ENCODE measurements around the gene MAML2.
"Not testable (repeated sequence)": the region's sequence is repeated elsewhere in the genome, so short reads cannot be mapped to it uniquely, and the experiment has no call there.

The MAML2 gene

DNA sequence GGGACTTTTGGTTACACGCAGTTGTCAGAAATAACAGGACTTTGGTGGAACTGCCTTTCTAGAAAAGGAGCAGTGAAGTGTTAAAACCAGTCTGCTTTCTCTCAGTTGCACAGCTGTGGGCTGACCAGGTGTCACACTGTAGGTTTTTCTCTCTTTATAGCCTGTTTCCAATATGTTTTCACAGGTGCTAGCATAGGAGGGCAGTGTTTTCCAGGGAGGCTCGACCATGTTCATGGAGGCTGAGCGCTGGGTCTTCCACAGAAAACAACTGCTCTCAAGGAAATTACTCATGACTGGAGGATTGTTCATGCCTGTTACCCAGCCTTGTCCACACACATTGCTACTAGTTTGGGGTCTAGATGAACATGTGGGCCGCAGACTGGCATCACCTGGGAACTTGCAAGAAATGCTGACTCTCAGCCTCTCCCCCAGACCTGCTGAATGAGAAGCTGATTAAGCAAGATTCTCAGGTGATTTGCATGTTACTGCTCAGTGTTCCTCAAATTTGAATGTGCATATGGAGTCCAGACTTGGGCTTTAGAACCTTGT lies 157.7 kb downstream of the MAML2 start:
- DNase-seq (ENCODE audit: low spot score): peak; percentile 24

DNA sequence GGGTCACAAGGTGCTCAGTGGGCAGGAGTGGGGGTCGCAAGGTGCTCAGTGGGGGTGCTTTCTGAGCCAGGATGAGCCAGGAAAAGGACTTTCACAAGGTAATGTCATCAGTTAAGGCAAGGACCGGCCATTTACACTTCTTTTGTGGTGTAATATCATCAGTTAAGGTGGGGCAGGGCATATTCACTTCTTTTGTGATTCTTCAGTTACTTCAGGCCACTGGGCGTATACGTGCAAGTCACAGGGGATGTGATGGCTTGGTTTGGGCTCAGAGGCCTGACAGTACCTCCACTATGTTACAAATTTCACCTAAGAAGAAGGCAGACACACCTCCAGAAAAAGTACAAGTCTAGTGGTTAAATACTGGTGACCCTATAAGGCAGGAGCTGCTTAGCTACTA lies 162.1 kb downstream of the MAML2 start:
- not testable (repeated sequence) for DNase-seq (ENCODE audit: low spot score)

DNA sequence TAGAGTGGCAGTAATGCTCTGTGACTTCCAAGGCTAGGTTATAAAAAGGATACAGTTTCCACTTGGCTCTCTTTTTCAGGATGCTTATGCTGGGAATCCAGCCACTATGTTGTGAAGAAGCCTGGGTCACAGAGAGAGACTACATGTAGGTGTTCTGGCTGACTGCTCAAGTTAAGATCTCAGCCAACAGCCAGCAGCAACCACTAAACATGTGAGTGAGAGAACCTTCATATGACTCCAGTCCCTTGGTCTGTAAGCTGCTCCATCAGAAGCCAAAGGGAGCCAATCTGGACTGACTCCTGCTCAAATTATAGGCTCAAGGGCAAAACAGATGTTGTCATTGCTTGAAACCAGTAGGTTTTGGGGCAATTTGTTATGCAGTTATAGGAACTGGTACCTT lies 162.7 kb downstream of the MAML2 start:
- DNase-seq (ENCODE audit: low spot score): no peak

DNA sequence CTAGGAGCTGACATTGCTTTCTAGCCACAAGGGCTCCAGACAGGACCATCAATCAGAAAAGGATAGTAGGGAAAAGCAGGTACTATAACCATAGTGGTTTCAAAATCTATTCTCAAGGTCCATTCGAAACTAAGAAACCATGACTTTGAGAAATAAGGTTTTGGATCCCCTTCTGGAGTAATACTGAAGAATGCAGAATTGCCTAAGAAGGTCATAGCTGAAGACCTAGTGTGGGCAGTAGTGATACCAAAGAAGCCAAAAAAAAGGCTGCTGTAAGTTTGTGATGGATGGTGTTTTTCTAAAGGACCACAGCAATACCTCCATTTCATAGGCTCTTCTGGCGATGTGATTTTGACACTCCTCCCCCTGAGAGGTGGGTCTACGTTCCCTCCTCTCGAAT lies 163.1 kb downstream of the MAML2 start:
- no peak for DNase-seq (ENCODE audit: low spot score)

DNA sequence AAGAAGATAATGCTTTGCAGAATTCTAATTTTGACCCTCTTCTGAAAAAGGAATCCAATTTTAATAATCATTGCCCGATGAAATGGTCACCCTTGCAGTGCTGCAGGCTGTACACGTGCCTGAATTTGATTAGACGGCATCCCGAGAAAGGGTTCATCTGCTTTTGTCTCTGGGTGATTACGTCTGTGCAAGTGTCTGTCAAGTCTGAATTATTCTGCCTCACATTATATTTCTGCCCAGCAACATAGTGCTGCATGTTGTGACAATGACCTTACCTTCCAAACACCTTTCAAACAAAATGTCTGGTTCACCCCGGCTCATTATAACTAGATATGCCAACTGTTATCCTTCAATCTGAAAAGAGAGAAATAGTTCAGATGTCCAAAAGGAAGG lies 164.1 kb downstream of the MAML2 start:
- no peak for DNase-seq (ENCODE audit: low spot score)

DNA sequence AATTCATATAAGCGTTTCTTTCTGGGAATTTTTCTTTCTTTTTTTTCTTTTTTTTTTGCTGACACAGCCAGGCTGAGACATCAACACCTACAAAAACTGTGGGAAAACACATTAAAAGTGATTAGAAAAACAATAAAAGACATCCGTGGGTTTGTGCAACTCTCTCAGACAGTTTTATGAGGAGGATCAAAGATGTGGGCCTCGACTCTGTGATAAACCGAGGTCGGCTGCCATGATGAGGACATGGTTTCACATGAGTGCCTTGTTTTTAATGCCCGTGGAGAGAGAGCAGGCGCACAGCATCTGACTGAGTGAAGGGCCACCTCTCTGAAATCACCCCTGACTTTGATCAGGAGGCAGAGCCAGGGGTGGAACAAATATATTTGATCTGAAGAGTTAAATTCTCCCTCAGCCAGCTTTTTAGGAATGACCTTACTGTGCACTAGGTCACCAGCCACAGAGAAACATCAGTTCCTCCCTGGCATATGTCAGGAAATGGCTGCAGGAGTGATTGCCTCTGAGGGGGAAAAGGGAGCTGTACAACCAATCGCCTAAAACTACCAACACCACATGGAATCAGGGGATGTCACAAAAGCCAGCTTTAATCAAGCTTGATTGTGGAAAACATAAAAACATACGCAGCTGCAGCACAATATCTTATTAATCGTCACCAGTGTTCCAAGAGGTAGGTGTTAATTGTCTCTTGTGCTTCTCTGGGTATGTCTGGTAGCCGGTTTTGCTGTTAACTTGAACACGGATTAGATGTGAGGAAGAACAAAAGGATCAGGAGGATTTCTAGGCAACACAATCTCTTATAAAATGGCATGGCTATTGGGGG lies 164.7 kb downstream of the MAML2 start:
- no peak for DNase-seq (ENCODE audit: low spot score)

DNA sequence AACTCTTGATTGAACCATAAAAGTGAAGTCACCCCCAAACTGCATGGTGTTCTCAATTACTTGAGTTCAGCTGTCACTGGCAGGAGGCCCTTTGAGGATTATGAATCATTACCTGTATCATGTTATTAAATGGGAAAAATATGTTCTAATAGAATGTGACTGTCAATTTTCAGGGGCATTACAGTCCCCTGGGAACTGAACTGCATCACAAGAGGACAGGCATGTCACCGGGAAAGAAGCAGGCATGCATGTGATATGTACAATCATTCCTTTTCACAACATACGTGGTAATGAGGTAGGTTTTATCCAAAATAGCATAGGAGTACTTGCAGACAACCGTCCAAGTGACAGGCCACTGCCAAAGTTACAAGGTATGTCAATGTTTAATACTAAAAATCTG lies 165.8 kb downstream of the MAML2 start:
- DNase-seq (ENCODE audit: low spot score): no peak

DNA sequence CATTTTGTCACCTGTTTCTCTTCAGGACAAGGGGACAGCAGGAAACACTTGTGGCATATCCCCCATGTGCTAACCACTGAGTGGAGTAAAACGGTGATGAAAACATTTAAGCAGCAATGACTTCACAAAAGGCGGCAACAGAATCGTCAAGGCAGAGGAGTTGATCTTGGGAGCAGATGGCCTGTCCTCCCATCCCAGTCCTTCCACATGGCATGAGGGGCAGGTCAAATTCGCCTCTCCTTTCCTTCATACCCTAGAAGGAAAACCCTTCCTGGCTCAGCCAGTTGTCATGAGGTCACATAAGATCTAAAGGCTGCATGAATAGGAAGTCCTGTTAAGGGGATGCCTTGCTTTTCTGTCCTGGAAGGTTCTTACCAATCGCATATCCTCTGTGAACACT lies 169.1 kb downstream of the MAML2 start:
- no peak for DNase-seq (ENCODE audit: low spot score)

DNA sequence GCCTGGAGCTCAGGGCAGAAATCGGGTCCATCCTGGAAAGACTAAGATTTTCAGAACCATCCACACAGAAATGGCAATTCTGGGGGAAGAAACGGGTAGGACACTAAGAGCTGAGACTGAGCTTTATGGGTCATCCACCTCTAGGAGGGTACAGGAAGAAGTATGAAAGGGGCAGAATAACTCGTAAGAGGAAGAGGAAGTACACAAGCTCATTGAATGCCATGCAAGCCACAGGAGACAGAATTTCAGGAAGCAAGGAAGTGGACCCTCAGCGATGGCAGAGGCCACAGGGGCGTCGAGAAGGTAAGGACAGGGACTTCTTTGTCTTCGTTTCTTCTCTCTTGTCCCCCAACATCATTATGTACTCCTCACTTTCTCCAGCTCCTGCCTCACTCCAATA lies 169.6 kb downstream of the MAML2 start:
- DNase-seq (ENCODE audit: low spot score): no peak

DNA sequence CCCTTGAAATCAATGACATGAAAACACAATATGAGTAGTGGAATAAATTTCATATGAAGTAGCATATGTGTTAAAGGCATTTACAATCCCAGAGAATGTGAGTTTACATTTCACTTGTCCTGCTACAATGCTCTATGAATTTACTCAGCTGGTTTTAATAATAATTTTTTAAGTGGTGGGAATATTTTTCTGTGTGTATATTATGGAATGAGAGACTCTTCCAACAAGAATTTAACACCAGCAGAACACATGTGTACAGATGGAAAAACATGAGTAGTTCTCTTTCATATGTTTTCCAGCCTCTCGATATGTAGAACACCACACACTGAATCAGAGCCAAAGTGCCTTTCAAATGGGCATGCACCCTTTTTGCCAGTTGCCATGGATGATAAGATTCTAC lies 170.4 kb downstream of the MAML2 start:
- DNase-seq (ENCODE audit: low spot score): no peak

DNA sequence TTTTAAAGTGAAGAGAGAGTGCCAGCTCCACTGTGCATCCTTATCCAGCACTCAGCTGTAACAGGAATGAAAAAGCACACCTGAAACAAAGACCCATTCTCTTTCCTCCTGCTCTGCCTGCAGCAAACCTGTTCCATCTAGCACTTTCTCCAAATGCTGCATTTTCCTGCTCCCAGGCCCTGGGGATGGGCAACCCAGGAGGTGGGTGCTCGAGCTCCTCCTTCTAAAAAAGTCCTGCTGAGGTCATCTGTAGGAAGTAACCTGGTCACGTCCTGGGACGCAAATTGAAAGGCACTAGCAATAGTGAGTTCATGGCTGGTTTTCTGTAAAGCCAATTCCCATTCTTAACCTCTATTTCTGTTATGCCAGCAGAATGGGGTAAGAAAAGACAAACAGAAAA lies 173.7 kb downstream of the MAML2 start:
- no peak for DNase-seq (ENCODE audit: low spot score)

DNA sequence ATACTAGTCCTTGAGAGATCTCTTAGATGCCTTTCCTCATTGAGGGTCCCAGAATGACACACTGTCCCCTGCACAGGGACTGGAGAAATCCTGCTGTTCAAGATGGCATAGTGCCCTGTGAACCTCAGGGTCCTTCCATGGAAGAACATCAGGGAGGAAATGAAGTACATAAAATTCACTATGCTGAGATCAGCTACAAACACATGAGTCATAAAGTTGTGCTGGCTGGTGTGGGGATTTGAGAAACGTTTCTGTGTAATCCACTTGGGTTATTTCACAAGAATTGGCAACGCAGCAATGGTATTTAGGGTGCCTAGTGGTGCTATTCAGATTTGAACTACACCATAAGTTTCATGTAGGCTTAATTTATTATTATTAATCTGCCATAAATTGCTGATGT lies 174.4 kb downstream of the MAML2 start:
- no peak for DNase-seq (ENCODE audit: low spot score)

DNA sequence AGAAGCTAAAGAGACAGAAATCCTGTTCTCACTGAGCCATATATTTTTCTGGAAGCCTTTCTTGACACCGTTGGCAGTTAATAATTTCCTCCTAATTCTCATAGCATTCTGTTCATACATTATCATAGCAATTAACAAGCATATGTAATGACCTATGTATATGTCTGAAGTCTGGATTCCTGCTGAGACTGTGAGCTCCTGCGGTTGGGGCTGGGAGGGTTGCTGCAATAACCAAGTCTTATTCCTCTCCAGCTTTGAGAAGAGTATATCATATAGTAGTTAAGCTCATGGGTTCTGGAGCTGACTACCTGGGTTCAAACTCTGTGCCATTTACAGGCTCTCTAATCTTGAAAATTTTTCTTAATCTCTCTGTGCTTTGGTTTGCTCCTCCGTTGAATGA lies 175.2 kb downstream of the MAML2 start:
- DNase-seq (ENCODE audit: low spot score): no peak

DNA sequence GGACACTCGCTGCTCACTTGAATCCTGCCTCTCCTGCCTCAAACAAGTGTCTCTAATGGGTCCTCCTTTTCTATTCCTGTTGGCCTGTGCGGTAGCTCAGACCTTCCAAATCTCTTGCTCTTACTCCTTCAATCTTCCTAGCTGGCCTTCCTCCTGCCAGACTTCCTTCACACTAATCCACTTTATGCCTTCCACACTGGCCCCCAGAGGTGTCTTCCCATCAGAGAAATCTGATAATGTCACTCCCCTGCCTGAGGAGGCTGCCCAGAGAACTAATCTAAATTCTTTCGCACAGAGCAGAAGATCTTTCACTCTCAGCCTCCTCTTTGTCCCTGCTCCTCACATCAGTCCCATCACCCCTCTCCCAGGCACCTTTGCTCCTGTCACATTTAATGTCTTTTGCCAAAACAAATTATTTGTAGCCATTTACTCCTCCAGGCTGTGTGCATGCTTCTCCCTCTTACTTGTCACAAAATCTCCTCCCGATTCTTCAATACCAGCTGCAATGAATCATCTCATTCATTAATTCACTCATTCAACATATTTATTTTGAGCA lies 175.7 kb downstream of the MAML2 start:
- no peak for DNase-seq (ENCODE audit: low spot score)

DNA sequence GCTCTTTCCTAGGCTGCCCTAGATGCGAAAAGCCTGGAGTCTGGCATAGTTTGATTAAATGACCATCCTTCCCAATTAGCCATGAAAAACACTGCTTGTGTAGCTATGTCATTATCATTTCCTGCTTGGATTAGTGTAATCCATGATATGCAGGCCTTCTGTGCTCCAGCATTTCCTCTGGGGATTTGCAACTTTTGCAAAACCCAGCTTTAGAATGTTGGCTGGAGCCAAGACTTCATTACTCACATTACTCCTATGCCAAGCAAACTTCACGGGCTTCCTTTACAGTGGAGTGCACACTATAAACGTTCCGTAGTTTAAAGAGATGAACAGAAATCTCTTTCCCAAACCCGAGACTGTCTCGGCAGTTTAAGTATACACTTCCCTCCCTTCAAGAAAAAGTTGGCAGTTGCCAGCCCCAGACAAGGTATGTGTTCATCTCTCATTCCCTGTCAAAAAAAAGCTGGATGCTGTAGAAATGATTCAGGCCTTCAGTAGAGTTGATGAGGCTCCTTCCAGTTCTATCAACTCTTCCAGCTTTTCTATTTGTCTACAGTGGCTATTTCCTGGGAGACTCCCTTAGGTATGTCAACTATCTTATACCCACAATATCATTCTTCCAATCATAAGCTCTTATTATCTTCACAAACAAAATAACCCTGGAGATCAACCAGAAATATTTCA lies 180.0 kb downstream of the MAML2 start:
- no peak for DNase-seq (ENCODE audit: low spot score)

DNA sequence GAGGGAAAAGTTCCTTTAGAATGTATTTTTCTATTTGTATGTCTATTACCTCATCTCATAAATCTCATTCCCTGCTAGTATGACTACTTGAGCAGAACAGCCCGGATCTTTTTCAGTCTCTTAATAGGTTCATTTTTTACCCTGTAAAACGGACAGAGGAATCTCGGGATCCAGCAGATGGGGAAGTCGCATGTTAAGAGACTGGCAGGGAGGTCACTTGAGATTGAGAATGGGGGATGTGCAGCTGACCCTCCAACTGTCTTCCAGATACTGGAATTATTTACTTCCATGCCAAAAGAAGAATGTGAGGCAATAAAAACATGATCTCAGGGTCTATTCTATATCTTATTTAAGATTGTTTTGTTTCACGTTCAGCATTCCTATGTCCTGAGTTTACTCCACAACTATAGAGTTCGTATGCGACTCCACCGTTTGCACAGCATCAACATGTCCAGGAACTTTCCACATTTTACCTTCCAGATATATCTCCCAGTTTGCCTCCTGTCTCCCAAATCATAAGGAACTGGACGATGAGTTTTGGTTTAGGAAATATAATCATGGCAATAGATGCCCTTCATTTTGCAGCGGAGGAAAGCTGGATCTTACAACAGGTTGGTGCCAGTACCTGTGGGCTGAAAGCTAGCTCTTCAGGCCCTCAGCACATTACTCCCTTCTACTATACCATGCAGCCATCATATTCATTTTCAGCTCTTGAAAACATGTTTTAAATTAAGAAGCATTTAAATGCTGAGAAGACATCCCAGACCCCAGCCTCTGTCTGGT lies 181.5 kb downstream of the MAML2 start:
- no peak for DNase-seq (ENCODE audit: low spot score)

DNA sequence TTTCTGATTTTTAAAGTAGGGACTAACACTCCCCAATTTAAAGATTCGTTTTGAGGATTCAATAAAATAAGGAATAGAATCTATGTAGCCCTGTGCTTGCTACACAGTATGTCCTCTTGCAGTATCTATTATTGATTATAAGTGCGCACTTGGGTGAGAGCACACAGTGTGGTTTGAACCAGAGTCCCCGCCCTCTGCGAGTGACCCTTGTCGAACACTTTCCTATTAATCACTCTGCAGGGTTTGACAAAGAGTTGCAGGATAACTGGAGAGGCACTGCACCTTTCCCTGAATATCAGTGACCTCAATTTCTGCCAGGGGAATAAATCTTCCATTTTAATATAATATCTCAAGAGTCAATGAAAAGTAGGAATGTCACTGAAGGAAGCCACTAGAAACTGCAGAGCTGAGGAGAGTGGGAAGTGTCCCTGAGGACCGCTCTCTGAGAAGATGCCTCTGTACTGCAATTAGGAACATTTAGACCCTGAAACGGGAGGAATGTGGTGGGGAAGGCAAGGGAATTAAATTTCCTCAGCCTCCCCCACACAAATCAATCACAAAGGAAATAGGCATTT lies 182.2 kb downstream of the MAML2 start:
- no peak for DNase-seq (ENCODE audit: low spot score)

DNA sequence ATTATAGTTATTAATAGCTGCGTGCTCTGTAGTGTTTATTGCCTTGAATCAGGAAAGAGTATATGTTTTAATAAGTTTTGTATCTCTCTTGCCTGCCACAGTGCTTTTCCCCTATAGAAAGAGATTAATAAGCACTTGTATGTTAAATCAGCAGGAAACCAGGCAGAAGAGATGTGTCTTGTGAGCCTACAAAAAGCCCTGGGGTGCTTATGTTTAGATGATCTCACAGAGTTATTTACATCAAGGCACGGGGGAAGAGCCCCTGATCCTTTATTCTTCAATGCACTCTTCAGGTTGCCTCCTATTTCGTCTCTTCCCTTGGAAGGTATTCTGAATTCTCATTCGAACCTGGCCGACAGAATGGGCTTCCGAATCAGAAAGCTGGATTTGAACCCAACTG lies 183.0 kb downstream of the MAML2 start:
- no peak for DNase-seq (ENCODE audit: low spot score)

DNA sequence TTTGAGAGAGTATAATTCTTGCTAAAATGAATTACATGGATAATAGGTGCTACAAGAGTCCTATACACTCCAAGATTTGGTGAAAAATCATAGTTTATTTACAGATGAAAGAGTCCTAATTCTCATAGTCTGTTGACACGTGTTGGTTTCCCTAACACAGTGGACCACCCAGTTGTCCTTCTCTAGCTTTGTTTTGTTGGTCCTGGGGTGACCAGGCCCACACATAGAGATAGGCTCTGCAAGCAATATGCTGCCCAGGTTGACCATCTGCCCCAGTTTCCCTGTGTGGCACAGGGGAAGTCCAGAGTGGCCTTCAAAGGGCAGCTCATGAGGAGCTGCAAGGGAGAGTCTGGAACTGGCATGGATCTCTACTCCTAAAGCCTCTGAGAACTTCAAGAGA lies 184.9 kb downstream of the MAML2 start:
- no peak for DNase-seq (ENCODE audit: low spot score)

DNA sequence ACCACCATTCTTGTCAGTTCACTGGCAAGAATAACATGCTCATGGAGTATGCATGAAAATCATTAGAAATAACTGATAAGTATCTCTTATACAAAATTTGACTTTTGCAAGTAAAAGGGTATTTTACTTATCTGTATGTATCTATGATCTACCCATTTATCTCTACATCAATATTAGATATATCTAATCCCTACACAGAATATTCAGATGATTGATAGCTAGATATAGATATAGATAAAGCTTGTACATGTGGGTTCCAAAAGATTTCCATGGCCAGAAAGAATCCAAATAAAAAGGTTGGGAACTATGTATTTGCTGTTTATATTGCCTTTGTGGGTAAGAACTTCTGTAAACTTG lies 185.5 kb downstream of the MAML2 start:
- DNase-seq (ENCODE audit: low spot score): no peak

DNA sequence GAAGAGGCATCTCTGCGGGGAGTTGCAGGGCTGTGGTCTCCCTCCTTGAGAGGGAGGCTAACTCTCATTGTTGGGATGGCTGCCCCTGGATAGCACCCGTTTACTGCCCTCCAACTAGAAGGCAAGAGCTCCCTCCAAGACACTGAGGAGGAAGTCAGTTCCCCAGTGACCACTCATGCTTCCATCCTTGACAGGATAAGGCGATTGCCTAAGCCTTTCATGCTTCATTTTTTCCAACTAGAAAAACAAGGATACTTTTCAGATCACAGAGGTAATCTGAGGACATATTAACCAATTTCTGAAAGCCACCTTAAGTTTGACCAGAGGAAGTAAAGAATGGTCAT lies 186.6 kb downstream of the MAML2 start:
- DNase-seq (ENCODE audit: low spot score): no peak

Data from germinal center (tissue), 1 donor.